ENCODE measurements around the gene PPP1R13B. TPM values are rescaled to one million over a fixed set of nuclear protein-coding genes. Genes with fewer than 3 reads are reported as not detected.

PPP1R13B gene
- total and polyA plus RNA-seq, 2 experiments from 2014 or later, result 2.0 to 8.5 TPM

DNA sequence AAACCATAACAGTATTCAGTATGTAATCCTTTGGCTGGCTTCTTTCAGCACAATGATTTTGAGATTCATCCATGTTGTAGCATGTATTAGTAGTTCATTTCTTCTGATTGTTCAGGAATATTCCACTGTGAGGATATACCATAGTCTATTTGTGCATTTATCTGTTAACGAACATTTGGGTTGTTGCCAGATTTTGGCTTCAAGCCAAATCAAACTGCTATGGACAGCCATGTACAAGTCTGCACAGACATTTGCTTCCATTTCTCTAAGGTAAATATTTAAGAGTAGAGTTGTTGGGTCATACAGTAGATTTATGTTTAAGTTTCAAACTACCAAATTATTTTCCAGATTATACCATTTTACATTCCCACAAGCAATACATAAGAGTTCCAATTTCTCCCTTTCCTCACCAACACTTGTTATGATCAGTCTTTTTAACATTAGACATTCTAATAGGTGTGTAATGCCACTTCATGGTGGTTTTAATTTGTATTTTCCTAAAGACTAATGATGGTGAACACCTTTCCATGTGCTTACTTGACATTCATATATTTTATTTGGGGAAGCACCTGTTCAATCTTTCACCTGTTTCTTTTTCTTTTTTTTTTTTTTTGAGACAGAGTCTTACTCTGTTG lies 75.2 kb downstream of the PPP1R13B start:
- ATAC-seq (no peak), DNase-seq (ENCODE audit: low spot score) (no peak)
- H3K4me2 ChIP-seq, result no peak overlapping the region
- no peak overlapping the region for H3K27ac Mint-ChIP-seq
- H3K9me2 ChIP-seq (ENCODE audit: insufficient read depth), result no peaks in the 10 kb centered on the region
- TF ChIP-seq ZNF331 (CRISPR knock-in tag; IDR thresholded peaks at IDR 0.05; ENCODE audit: low read depth) (no peak), POLR2AphosphoS5 (IDR thresholded peaks at IDR 0.05; ENCODE audit: low read depth) (no peak), EZH2phosphoT487 (IDR thresholded peaks at IDR 0.05; ENCODE audit: unreplicated experiment) (no peak), ZNF114 (CRISPR knock-in tag; IDR thresholded peaks at IDR 0.05) (no peak), ETS1 (IDR thresholded peaks at IDR 0.05) (no peak), CTCF (conservative IDR thresholded peaks at IDR 0.05; ENCODE audit: low read depth in 2 of 2) (no peak), NANOG (IDR thresholded peaks at IDR 0.05; ENCODE audit: borderline replicate concordance) (no peak), JUNB (IDR thresholded peaks at IDR 0.05; ENCODE audit: unreplicated experiment) (no peak), STAT1 (IDR thresholded peaks at IDR 0.05; ENCODE audit: unreplicated experiment) (no peak), EZH2 (IDR thresholded peaks at IDR 0.05; ENCODE audit: low read depth, unreplicated experiment) (no peak), CREB1 (CRISPR knock-in tag; IDR thresholded peaks at IDR 0.05; ENCODE audit: low read depth) (no peak), ZNF462 (CRISPR knock-in tag; IDR thresholded peaks at IDR 0.05) (no peak)
- TF ChIP-seq, protein P1, sequence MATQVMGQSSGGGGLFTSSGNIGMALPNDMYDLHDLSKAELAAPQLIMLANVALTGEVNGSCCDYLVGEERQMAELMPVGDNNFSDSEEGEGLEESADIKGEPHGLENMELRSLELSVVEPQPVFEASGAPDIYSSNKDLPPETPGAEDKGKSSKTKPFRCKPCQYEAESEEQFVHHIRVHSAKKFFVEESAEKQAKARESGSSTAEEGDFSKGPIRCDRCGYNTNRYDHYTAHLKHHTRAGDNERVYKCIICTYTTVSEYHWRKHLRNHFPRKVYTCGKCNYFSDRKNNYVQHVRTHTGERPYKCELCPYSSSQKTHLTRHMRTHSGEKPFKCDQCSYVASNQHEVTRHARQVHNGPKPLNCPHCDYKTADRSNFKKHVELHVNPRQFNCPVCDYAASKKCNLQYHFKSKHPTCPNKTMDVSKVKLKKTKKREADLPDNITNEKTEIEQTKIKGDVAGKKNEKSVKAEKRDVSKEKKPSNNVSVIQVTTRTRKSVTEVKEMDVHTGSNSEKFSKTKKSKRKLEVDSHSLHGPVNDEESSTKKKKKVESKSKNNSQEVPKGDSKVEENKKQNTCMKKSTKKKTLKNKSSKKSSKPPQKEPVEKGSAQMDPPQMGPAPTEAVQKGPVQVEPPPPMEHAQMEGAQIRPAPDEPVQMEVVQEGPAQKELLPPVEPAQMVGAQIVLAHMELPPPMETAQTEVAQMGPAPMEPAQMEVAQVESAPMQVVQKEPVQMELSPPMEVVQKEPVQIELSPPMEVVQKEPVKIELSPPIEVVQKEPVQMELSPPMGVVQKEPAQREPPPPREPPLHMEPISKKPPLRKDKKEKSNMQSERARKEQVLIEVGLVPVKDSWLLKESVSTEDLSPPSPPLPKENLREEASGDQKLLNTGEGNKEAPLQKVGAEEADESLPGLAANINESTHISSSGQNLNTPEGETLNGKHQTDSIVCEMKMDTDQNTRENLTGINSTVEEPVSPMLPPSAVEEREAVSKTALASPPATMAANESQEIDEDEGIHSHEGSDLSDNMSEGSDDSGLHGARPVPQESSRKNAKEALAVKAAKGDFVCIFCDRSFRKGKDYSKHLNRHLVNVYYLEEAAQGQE (IDR thresholded peaks at IDR 0.05; ENCODE audit: unreplicated experiment), result no peak
- H4K20me1 ChIP-seq (replicated peaks; ENCODE audit: insufficient read depth), result no peaks in the 10 kb centered on the region
- H3K4me1 Mint-ChIP-seq, result no peaks in the 10 kb centered on the region
- H3K27ac ChIP-seq (ENCODE audit: low read depth), result no peak overlapping the region
- H3K27me3 Mint-ChIP-seq (ENCODE audit: insufficient read depth, low read depth, poor library complexity), result no peaks in the 10 kb centered on the region
- H3K79me2 ChIP-seq (replicated peaks; ENCODE audit: insufficient read depth), result no peaks in the 10 kb centered on the region
- no peak overlapping the region for H3K4me3 Mint-ChIP-seq
- no peaks in the 10 kb centered on the region for H3K4me1 ChIP-seq (ENCODE audit: insufficient read depth)
- no peaks in the 10 kb centered on the region for H3F3A ChIP-seq (replicated peaks; ENCODE audit: low read depth)
- H3K36me3 Mint-ChIP-seq (ENCODE audit: low read depth), result no peaks in the 10 kb centered on the region
- no peaks in the 10 kb centered on the region for H3K36me3 ChIP-seq (ENCODE audit: insufficient read depth)
- no peak overlapping the region for H2AFZ ChIP-seq
- no peaks in the 10 kb centered on the region for H3K27me3 ChIP-seq (ENCODE audit: insufficient read depth)
- H3K4me3 ChIP-seq, result no peak overlapping the region
- H3K9me3 Mint-ChIP-seq, result no peaks in the 10 kb centered on the region

Data from GM23338 (cell line).